Measurements from ENCODE around the gene SLC8A1.

The SLC8A1 gene

GRCh38 chr2:40451918-40452605 is at the start of gene SLC8A1:
Gene SLC8A1 (minus strand): TSS chr2:40452090.
- DNase-seq (ENCODE audit: low read depth in 2 of 2): no peak

DNA sequence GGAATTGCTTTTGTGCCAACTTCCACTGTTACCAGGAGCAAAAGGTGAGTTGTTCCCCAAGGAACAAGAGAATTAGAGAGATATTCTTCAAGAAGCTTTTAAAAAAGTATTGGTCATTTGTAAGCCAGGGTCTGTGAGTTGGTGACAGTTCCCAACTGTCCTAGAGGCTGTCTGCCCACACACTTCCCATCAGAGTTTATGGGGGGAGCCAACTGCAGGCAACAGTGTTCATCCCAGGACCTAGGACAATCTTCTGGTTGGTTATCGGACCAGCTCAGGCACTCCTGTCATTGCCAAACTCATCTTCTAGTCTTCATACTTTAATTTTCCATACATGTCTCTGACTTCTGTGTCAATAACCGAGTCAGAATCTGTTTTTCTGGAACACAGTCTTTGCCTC is 47.5 kb upstream of the SLC8A1 start:
- DNase-seq (ENCODE audit: low read depth in 2 of 2): no peak

- no peak for DNase-seq (ENCODE audit: low read depth in 2 of 2)
These were observed 45.5 kb upstream of the SLC8A1 start for GRCh38 chr2:40497251-40497859.

DNA sequence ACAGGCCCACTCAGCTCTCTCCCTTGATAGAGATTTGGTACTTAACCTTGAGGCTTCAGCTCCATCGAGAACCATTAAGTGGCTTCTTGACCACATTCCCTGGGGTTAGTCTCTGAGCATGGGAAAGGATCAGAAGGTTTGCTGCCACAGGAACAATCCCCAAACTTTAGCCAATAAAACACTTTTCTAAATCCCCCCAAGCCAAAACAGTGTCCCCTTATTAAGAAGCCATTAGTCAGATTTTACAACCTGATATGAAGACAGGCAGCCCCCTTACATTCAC is 37.7 kb upstream of the SLC8A1 start:
- no peak for DNase-seq (ENCODE audit: low read depth in 2 of 2)

DNA sequence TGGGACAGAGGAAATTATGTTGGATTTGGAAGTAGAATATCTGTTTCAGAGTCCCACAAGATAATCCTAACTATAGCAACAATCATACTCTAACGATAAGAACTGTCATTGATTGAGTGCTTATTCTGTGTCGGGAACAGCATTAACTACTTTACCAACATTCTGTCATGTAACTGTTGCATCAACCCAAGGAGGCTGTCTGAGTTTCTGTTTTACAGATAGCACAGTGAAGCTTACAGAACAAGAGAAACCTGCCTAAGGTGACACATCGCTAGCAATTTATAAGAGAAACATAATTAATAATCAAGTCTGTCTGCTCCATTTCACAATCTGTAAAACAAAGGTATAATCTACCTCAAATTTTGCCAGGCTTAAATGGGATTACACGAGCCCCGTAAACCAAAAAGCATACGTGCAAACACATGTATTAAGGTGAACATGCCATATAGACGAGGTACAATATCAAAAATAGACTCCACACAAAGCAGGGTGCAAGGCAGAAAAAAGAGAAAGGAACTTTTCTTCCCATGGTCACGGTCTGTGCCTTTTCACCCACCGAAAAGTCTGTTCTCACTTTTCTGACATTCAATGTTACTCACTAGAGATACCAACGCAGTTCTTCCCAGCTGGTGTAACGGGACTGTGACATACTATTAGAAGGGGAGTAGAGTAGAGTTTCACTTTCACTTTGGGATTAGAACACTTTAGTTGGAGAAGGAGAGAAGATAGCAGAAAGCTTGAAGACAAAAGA is 37.2 kb upstream of the SLC8A1 start:
- DNase-seq (ENCODE audit: low read depth in 2 of 2): no peak

DNA sequence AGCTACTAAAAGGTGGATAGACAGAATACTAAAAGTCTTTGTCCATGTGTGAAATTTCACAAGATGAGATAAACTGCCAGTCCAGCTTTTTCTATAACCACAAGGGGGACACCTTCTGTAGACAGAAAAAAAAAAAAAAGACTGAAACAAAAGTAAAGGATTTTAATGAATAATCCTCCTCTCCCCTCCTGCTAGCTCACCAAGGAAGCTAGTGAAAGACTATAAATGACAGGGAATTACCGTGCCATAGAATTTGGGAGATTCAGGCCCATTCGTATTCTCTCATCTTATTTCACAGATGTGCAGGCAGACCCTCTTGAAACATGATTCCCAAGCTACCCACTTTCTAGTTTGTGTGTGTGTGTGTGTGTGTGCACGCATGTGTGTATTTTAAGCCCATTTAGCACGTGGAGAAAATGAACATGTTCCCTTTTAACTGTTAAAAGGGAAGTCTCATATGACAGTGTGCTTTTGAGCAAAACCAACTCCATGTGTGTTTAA is 36.3 kb upstream of the SLC8A1 start:
- no peak for DNase-seq (ENCODE audit: low read depth in 2 of 2)

- no peak for DNase-seq (ENCODE audit: low read depth in 2 of 2)
These were observed 35.7 kb upstream of the SLC8A1 start for GRCh38 chr2:40487602-40488001.

- no peak for DNase-seq (ENCODE audit: low read depth in 2 of 2)
These were observed 34.0 kb upstream of the SLC8A1 start for GRCh38 chr2:40485854-40486253.

DNA sequence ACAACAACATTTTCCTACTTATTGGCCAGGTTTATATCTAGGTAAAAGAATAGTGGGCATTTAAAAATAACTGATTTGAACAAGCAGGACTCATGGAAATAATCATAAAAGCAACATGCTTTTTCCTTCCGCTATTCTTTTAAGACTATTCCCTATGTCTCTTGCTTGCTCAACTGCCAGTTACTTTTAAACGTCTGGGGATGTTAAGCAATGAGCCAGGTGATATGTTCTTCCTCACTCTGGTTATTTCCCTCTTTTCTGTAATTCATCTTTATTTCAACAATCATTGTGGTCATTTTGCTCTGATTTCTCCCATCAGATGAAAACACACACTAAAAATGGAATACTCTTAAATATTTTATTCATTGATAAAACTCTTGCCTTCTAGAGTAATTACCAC is 33.4 kb upstream of the SLC8A1 start:
- DNase-seq (ENCODE audit: low read depth in 2 of 2): no peak

- DNase-seq (ENCODE audit: low read depth in 2 of 2): no peak
These were observed 31.8 kb upstream of the SLC8A1 start for GRCh38 chr2:40483549-40484243.

DNA sequence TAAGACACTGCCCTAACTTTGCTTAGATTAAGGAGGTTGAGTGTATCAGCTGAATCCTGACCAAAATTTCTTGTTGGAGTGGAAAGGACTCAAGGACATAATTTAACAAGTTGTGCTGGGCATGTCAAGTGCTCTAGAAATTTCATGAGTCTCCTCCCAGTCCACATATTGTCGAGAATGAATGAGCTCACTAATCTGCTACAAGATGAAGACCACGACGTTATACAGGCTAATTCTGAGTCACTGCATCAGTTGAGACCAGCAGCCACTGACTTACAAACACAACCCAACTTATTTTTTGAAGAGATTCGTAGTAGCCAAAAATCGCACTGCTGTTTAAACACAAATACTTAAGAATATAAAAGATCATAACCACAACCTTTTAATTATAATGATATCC is 28.7 kb upstream of the SLC8A1 start:
- no peak for DNase-seq (ENCODE audit: low read depth in 2 of 2)

GRCh38 chr2:40480073-40480472 is 28.2 kb upstream of the SLC8A1 start:
- no peak for DNase-seq (ENCODE audit: low read depth in 2 of 2)

DNA sequence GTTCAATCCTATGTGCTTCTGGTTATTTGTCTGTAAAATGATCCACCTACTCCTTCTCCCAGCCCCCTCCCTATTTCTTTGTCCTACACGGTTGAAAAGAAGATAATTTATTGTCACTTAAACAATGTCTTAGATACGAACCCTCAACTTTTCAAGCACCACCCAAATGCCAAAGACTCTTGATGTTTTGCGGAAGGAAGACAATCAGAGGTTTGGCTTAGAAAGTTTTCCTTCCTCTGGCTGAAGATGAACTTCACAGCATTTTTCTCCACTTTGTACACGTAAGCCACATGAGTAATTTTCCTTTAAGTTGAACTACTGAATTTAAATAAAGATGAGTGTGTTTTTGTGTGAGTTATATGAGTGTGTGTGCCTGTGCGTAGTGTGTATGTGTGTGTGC is 25.5 kb upstream of the SLC8A1 start:
- no peak for DNase-seq (ENCODE audit: low read depth in 2 of 2)

DNA sequence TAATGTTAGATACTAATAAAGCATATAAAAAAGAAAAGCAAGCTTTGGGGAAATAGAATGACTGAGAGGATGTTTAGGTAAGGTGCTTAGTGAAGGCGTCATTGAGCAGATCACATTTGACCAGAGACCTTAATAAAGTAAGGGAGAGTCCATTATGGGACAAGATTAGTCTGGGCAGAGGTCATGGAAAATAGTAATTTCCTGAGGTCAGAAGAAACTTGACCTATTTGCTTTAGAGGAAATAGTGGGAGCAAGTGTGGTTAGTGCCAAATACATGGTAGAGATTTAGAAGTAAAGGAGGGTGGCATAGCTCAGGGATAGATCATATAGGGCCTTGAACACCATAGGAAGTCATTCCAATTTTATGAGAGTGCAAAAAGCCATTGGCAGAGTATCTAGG is 24.5 kb upstream of the SLC8A1 start:
- DNase-seq (ENCODE audit: low read depth in 2 of 2): no peak

DNA sequence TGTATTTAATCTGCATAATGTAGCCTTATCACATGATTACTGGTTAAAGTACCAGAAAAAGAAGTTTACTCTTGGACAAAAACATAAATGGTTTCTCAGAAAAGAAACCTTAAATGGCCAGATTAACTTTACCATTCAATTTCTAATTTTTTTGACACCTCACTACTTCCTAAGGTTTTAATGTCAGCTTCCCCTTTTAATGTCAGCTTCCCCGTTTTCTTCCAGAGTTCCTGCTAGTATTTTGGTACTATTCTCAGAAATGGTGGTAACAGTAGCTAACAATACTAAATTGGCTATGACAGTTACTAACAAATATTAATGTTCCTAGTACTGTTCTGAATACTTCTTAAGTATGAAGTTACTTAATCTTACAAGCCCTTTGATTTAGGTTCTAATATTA is 22.4 kb upstream of the SLC8A1 start:
- no peak for DNase-seq (ENCODE audit: low read depth in 2 of 2)

- DNase-seq (ENCODE audit: low read depth in 2 of 2): no peak
These were observed 20.0 kb upstream of the SLC8A1 start for GRCh38 chr2:40471866-40472265.

GRCh38 chr2:40470822-40471813 is 19.2 kb upstream of the SLC8A1 start:
- DNase-seq (ENCODE audit: low read depth in 2 of 2): no peak

DNA sequence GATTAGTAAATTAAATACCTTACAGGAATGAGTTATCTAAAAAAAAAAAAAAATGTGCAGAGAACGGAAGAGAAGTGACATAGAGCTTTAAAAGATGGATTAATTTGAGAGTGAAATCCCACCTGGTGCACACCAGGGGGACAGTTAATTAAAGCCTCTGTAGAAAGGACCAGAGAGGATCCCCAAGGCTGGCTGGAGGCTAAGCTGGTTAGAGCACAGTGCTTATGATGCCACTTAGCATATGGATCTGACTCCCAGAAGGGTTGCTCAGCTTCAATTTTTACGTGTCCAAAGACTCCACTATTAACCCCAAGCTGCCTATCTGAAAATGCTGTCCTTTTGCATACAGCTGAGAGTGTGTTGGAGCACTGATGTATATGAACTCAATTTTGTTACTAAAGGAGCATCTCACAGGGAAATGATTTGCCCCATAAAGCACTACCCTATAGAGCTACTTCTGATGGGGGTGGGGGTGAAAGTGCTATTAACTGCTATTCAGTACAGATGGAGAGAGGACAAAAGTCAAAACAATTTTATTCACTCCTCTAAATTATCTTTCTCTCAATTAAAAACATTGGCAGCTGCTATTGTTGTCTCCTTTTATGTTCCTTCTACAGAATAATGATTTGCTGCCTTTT is 15.2 kb upstream of the SLC8A1 start:
- DNase-seq (ENCODE audit: low read depth in 2 of 2): no peak

- DNase-seq (ENCODE audit: low read depth in 2 of 2): no peak
These were observed 14.5 kb upstream of the SLC8A1 start for GRCh38 chr2:40466332-40466906.

DNA sequence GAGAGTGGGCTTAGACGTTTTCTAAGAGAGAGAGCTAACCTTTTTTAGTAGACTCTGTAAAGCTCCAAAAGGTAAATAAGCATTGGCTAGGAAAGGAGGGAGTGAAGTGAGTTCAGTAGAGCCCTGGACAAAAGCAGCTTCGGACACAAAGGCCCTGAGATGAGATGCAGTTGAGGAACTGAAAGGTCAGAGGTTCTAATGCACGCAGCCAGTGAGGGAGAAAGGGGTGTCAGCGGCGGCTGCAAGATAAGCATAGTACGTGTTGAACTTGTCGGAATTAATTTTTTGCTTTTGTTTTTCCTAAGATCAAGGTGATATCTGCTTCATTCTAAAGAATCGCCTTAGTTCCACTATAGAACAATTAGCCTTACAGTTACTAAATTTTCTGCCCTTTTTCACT is 11.2 kb upstream of the SLC8A1 start:
- no peak for DNase-seq (ENCODE audit: low read depth in 2 of 2)

Data from stimulated activated CD8-positive, alpha-beta memory T cell treated with anti-CD3 and anti-CD28 coated beads, Interleukin-15, amount 100 ng/mL, for 4 hours (primary cell).